NOMO-1 treated with DMSO at 0.1 percent for 48 hours (cell line): ENCODE measurements around the gene DVL2.
"Not testable (repeated sequence)": the region's sequence is repeated elsewhere in the genome, so short reads cannot be mapped to it uniquely, and the experiment has no call there.

Source experiments
- DNase-seq: peaks from one replicate; lab custom pipeline; 2025; ENCODE audit not compliant: unreplicated experiment; lab: John Stamatoyannopoulos, UW

The DVL2 gene

GRCh38 chr17:7204336-7204735 is 30.0 kb downstream of the DVL2 start:
- no peak for DNase-seq

DNA sequence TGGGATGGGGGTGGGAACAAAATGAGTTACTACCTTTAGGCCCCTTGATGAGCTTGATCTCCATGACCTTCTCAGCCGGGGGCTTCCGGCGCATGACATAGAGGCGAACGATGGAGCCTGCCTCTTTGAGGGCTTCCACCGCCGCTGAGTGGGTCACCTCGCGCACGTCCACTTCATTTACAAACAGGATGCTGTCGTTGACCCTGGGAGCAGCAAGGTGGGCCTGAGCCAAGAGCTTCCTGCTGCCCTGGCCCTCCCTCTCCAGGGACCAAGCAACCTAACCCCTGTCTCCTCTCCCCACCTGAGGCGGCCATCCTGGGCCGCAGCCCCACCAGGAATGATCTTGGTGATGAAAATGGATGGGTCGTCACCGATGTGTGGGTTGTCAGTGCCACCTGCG is 30.9 kb downstream of the DVL2 start:
- no peak for DNase-seq

GRCh38 chr17:7196651-7197401 is 37.5 kb downstream of the DVL2 start:
- no peak for DNase-seq

DNA sequence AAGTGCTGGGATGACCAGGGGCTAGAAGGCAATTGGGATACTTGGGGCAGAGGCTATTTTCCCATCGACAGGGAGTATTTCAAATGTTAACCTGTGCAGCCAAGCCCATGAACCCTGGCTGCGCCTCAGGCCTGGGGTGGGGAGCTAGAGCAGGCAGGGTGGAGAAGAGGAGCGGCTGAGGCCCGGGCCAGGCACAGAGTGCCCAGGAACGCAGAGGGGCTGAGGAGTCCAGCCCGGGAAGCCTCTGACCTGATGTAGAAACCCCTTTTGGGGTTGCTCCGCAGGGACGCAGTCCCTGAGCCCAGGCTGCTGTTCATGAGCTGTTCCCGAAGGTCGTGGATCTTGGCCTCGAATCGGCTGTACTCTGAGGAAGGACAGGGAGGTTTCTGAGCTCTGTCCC is 38.3 kb downstream of the DVL2 start:
- no peak for DNase-seq

DNA sequence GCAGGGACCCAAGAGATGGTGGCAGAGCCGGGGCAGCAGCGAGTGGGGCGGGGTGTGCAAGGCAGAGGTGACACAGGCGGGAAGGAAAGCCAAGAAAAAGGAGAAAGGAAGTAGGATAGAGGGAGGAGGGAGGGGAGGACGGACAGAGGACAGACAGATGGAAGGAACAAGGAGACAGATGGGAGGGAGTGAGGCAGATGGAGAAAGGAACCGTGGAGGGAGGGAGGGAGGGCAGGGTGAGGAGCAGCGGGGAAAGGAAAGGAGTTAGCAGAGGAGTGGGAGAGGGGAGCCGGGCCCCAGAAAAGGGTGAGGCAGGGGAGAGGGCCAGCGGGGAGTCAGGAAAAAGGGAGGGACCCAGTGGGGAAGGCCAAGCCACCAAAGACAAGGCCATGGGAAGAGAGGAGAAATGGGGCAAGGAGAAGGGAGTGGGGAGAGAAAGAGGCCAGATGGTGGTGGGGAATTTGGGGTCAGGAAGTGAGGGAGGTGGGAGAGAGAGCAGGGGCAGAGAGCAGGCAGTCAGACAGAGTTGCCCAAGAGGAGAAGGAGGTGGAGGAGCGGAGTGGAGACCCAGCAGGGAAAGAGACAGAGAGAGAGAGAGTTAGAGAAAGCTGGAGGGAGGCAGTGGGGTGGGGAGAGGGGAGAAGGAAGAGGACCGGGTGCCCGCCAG is 41.9 kb downstream of the DVL2 start:
- no peak for DNase-seq

- DNase-seq = no peak
Measured at GRCh38 chr17:7191571-7192270, 42.6 kb downstream of the DVL2 start.

DNA sequence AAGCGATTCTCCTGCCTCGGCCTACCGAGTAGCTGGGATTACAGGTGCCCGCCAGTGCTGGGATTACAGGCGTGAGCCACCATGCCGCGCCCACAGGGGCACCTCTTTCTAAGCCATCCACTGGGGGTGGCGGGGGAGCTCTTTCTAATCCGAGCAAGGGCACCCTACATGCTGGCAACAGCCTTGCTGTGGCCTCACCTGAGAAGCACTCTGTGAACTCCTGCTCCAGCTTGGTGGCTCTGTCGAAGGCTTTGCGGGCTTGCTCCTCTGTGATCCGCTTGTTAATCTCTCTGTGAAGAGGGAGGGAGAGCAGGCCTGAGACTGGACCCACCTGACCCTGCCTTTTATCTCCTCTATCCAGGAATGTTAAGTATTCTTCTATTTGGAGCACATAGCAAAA is 43.2 kb downstream of the DVL2 start:
- DNase-seq = no peak

DNA sequence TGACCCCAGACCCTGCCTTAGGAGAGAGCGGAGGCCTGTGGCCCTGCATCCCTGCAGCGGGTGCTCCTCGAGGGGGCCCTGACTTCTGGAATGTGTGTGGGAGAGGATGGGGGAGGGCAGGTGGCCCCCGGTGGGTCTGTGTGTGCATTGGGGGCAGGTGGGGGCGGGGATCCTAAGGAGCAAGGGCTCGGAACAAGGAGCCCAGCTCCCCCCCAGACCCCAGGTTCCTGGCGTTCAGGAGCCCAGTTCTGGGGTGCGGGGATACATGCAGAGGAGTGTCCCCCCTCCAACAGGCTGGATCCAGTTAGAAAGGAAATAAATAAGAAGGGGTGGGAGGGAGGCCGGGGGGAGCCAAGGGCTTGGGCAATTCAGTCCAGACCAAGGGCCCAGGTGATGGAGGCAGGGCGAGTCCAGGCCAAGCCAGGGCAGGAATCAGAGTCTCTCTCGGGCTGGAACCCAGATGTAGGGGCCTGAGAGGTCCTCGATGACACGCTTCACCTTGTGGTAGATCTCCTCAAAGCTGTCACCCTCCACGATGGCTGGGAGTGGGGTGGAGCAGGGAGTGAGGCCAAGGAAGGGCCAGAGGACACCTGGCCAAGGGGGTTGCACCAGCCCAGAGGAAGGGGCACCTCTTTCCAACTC is 43.9 kb downstream of the DVL2 start:
- no peak for DNase-seq

DNA sequence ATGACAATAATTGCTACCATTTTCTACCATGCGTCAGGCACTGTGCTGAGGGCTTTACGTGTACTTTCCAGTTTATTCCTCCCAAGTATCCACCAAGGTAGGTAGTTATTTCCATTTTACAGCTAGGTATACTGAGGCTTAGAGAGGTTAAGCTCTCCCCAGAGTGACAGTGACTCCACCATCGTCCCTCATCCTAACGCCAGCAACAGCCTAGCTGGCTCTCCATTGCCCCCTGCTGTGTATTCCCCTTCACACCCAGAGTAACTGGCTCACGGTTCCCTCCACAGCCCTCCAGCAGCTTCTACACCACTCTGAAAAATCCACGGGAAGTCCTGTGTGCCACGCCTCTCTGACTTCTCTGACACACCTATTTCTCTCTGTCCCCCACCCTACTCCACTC is 48.1 kb downstream of the DVL2 start:
- no peak for DNase-seq

GRCh38 chr17:7184647-7185046 is 49.7 kb downstream of the DVL2 start:
- DNase-seq = no peak

- DNase-seq = no peak
Measured at GRCh38 chr17:7184091-7184488, 50.2 kb downstream of the DVL2 start.

DNA sequence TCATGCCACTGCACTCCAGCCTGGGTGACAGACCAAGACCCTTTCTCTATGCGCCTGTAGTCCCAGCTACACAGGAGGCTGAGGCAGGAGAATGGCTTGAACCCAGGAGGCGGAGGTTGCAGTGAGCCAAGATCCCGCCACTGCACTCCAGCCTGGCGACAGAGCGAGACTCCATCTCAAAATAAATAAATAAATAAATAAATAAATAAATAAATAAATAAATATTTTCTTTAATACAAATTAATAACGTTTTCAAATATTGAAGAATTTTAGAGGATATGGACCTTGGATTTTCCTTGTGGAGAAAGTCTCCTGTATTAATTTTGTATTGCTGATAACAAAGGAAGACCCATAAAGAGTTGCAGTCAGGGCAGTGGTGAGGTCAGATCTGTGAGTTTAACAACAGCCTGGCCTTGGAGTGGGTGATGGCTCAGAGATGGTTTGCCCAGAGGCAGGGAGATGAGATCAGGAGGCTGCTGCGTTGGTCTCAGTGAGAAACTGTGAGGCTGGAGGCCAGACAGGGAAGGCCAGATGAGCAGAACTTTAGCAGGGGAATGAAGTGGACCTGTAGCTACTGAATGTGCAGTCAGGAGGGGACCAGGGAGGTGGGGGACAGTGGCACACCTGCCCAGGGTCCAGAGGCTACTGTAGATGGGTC is 50.8 kb downstream of the DVL2 start:
- DNase-seq = no peak

DNA sequence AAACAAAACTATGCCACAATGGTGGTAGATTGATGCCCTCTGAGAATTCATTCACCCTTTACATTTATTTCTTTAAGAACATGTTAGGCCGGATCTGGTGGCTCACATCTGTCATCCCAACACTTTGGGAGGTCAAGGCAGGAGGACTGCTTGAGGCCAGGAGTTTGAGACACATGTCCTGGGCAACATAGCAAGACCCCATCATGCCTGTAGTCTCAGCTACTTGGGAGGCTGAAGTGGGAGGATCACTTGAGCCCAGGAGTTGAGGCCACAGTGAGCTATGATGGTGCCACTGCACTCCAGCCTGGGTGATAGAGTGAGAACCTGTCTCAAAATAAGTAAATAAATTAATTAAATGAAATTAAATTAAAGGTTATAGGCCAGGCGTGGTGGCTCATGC is 52.2 kb downstream of the DVL2 start:
- not testable (repeated sequence) for DNase-seq

DNA sequence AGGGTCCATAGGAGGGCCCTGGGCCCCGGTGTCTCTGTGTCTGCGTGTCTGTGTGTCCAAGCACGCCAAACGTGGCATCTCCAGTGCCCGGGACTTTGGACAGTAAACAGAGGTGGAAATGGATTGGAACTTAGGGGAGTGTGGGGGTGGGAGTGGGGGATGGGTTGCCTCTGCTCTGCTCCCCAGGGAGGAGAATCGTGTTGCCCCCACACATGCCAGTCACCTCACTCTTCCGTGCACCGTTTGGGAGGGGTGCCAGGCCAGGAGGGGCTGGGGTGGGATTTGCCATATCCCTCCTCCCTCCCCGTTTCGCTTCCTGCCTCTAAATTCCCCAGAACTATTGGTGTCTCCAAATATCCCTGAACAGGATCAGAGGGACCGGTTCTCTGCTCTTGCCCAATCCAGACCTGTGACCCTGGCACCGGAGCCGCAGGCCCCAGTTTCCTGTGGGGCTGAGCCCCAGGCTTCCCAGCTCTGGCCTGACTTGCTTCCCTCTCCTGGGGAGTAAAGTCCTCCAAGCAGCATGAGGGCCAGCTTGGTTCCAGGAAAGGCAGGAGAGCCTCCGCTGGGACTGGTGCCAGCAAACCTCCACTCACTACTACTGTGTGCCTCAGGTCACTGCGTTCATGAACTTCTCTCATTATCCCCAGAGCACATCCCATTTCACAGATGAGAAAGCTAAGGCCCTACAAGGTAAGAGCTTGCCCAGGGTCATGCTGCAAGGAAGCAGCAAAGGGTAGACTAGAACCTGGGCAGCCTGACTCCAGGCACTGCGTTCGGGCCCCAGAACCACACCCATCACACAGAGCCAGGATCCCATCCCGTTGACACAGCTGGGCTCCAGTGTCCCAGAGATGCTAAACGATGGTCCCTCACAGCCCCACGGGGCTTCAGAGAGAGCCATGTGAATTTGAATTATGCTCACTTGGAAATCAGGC is 54.7 kb downstream of the DVL2 start, which contains the start of gene ASGR1:
ASGR1 (minus strand) TSS at position 54 of the 938 bp plus-strand sequence. CDS start 807 bp downstream, outside the sequence.
- DNase-seq = no peak

DNA sequence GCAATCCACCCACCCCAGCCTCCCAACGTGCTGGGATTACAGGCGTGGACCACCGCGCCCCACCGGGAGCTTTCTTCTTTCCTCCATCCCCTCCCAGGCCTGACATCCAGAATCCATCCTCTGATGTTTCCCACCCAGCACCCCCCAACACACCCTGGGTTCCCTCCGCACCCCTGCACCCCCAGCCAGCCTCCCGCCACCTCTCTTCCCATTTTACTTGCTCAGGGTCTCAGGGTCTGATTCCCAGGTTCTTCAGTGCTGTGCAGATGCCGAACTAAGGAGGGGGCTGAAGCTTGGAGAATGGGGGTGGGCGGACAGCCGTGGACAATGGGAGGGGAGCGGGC is 55.4 kb downstream of the DVL2 start:
- no peak for DNase-seq

DNA sequence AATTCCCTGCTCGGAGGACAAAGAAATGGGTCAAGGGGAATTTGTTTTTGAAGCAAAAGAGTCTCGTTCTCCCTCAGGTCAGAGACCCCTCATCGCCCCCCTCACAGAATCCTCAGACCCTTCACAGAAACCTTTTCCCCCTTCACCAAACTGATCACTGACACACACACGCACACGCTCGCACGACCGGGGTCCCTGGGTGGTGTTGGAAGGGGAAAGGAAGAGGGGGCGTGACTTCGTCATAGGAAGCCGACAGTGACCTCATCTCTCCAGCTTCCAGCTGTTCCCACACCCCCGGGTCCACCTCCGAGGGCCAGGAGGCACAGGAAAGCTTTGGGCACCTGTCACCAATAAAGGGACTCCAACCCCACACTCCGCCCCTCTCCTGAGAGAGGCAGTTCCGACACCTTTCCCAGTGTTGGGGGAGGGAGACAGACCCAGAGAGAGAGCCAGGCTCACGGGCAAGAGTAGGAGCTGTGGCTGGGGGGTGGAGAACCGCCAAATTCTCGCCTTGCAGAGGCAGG is 56.3 kb downstream of the DVL2 start:
- DNase-seq = no peak

- peak; percentile 65 for DNase-seq
Measured at GRCh38 chr17:7177191-7177953, 56.9 kb downstream of the DVL2 start.

- DNase-seq = no peak
Measured at GRCh38 chr17:7176841-7177190, 57.5 kb downstream of the DVL2 start.
